Stomach (tissue), 4 donors: ENCODE results near the gene PPP1R13B.

Experiments used
- CTCF ChIP-seq, 7 experiments: fragments of 450-650 bp in 4 of 7; fragments of 200-600 bp in 3 of 7; sonication (generic) in 3 of 7; IDR thresholded peaks; one replicate each; pipeline ENCODE4 v1.5.1; 2016 to 2019; ENCODE audit warnings: antibody characterized with exemption in 7 of 7, control low read depth in 2 of 7, mild to moderate bottlenecking in 1 of 7
- POLR2A ChIP-seq, 4 donors: fragments of 450-650 bp; IDR thresholded peaks; one replicate each; pipeline ENCODE4 v1.6.1; 2016; ENCODE audit warnings: antibody characterized with exemption in 4 of 4, control low read depth in 2 of 4, mild to moderate bottlenecking in 1 of 4, moderate library complexity in 1 of 4

DNA sequence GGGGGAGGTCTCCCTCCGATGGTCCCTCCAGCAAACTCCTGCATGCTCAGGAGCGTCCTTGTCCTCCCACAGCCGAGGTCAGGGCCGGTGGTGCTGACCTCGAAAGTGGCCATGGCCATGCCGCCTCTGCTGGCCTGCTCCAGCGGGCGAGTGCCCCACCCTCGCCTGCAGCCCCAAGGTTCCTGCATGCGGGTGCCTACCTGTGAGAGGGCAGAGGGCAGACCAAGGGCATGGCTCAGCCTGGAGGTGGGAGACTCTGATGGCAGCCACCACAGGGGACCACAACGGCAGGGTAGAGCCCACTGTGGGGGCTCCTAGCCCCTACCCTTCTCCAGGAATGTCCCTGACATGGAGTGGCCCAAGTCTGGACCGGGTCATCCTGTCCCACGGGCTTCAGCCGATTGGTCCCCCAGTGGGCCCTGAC lies 38.1 kb upstream of the PPP1R13B start:
- TF ChIP-seq POLR2A (IDR thresholded peaks at IDR 0.05) (no peak), CTCF (IDR thresholded peaks at IDR 0.05) (no peak)
